A673 (cell line): Measurements from ENCODE around the gene AAGAB.
"Not testable (repeated sequence)": the region's sequence is repeated elsewhere in the genome, so short reads cannot be mapped to it uniquely, and the experiment has no call there.

ENCODE experiments used
- EZH2 ChIP-seq: fragments of 200-600 bp; sonication (generic); IDR thresholded peaks from 2 replicates; pipeline ENCODE4 v1.6.1; 2017; ENCODE audit warnings: borderline replicate concordance, low read depth, mild to moderate bottlenecking, mixed read lengths, antibody characterized with exemption, low read length; ENCODE audit not compliant: poor library complexity, severe bottlenecking
- TF ChIP-seq, protein P1 (sequence below): fragments of 300-800, 200-600 bp; sonication (generic); conservative IDR thresholded peaks from 2 replicates; pipeline ENCODE4 v1.5.1; 2017; ENCODE audit warnings: low read depth, mild to moderate bottlenecking, antibody characterized with exemption, low read length, moderate library complexity, mixed read lengths

DNA sequence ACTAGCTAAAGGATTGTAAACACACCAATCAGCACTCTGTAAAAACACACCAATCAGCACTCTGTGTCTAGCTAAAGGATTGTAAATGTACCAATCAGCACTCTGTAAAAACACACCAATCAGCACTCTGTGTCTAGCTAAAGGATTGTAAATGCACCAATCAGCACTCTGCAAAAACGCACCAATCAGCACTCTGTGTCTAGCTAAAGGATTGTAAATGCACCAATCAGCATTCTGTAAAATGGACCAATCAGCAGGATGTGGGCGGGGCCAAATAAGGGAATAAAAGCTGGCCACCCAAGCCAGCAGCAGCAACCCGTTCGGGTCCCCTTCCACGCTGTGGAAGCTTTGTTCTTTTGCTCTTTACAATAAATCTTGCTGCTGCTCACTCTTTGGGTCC lies 7.9 kb downstream of the AAGAB start:
- TF ChIP-seq, protein P1, sequence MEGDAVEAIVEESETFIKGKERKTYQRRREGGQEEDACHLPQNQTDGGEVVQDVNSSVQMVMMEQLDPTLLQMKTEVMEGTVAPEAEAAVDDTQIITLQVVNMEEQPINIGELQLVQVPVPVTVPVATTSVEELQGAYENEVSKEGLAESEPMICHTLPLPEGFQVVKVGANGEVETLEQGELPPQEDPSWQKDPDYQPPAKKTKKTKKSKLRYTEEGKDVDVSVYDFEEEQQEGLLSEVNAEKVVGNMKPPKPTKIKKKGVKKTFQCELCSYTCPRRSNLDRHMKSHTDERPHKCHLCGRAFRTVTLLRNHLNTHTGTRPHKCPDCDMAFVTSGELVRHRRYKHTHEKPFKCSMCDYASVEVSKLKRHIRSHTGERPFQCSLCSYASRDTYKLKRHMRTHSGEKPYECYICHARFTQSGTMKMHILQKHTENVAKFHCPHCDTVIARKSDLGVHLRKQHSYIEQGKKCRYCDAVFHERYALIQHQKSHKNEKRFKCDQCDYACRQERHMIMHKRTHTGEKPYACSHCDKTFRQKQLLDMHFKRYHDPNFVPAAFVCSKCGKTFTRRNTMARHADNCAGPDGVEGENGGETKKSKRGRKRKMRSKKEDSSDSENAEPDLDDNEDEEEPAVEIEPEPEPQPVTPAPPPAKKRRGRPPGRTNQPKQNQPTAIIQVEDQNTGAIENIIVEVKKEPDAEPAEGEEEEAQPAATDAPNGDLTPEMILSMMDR = not testable (repeated sequence)
- not testable (repeated sequence) for TF ChIP-seq EZH2
